IMR-90 (cell line): Measurements from ENCODE around the gene TMEM117. TPM values are rescaled to one million over a fixed set of nuclear protein-coding genes. Genes with fewer than 3 reads are reported as not detected.

Experiments
- ATAC-seq: fragments of 200-7000 bp; cut with Tn5 transposase; 2 replicates; pipeline ENCODE4 v1.9.1; 2020; ENCODE audit warnings: low read depth, mild to moderate bottlenecking, moderate library complexity
- BruUV-seq: library from RNA; stranded (reverse); fragments of 400-500 nt; replicated peaks from 2 replicates; lab custom pipeline; 2021; lab: Mats Ljungman, UMichigan
- CTCF ChIA-PET: fragments of 300-600 bp; formaldehyde crosslinking; extraction: SDS; loops from one replicate; lab custom pipeline; 2021; ENCODE audit warnings: antibody characterized with exemption; lab: Yijun Ruan, JAX
- POLR2A ChIA-PET: fragments of 300-600 bp; sonication (Branson Sonifier 250); formaldehyde crosslinking; loops from one replicate; lab custom pipeline; 2022; ENCODE audit warnings: antibody characterized with exemption; ENCODE audit not compliant: unreplicated experiment; lab: Charles Lee
- DNase-seq: peaks from one replicate; pipeline ENCODE4 v3.0.0; 2013
- H2AFZ ChIP-seq: replicated peaks from 2 replicates; pipeline ENCODE3; 2013; ENCODE audit warnings: low read length, mild to moderate bottlenecking; ENCODE audit not compliant: poor library complexity
- H2AK5ac ChIP-seq: 2 replicates; pipeline ENCODE4 v1.6.1; 2013; ENCODE audit warnings: low read depth, low read length, inconsistent platforms
- H2AK9ac ChIP-seq: replicated peaks from 2 replicates; pipeline ENCODE3; 2013; ENCODE audit warnings: mild to moderate bottlenecking, low read depth, low read length, moderate library complexity; ENCODE audit not compliant: poor library complexity
- H2BK120ac ChIP-seq: 2 replicates; pipeline ENCODE4 v1.6.1; 2013; ENCODE audit warnings: low read depth, low read length, inconsistent platforms
- H2BK15ac ChIP-seq: 3 replicates; pipeline ENCODE4 v1.6.1; 2013; ENCODE audit warnings: low read depth, low read length, inconsistent platforms
- H2BK20ac ChIP-seq: 2 replicates; pipeline ENCODE4 v1.6.1; 2013; ENCODE audit warnings: low read depth, mild to moderate bottlenecking, inconsistent platforms, low read length, moderate library complexity
- H2BK5ac ChIP-seq: 2 replicates; pipeline ENCODE4 v1.6.1; 2013; ENCODE audit warnings: mild to moderate bottlenecking, low read depth, low read length, inconsistent platforms; ENCODE audit not compliant: poor library complexity, severe bottlenecking
- H3K14ac ChIP-seq: replicated peaks from 2 replicates; pipeline ENCODE4 v1.6.1; 2013; ENCODE audit warnings: low read depth, low read length, inconsistent platforms
- H3K18ac ChIP-seq: 2 replicates; pipeline ENCODE4 v1.6.1; 2013; ENCODE audit warnings: low read depth, low read length, control low read depth
- H3K23ac ChIP-seq: 2 replicates; pipeline ENCODE4 v1.6.1; 2013; ENCODE audit warnings: low read depth, low read length, inconsistent platforms
- H3K27ac ChIP-seq: 2 replicates; pipeline ENCODE4 v1.5.1; 2013; ENCODE audit warnings: mild to moderate bottlenecking, control low read depth, low read length; ENCODE audit not compliant: insufficient read depth
- H3K27me3 ChIP-seq: 2 replicates; pipeline ENCODE4 v1.6.1; 2013; ENCODE audit warnings: low read length; ENCODE audit not compliant: control insufficient read depth, insufficient read depth
- H3K36me3 ChIP-seq: 2 replicates; pipeline ENCODE4 v1.6.1; 2013; ENCODE audit warnings: low read length, mixed read lengths; ENCODE audit not compliant: control insufficient read depth, insufficient read depth
- H3K4ac ChIP-seq: 2 replicates; pipeline ENCODE4 v1.6.1; 2013; ENCODE audit warnings: low read depth, low read length, inconsistent platforms
- H3K4me1 ChIP-seq: 2 replicates; pipeline ENCODE4 v1.6.1; 2013; ENCODE audit warnings: low read length, mixed read lengths; ENCODE audit not compliant: control insufficient read depth, insufficient read depth
- H3K4me2 ChIP-seq: 2 replicates; pipeline ENCODE4 v1.6.1; 2013; ENCODE audit warnings: low read depth, mild to moderate bottlenecking, control low read depth, low read length, moderate library complexity
- H3K4me3 ChIP-seq: 2 replicates; pipeline ENCODE4 v1.5.1; 2013; ENCODE audit warnings: low read depth, mild to moderate bottlenecking, control low read depth, low read length, moderate library complexity; ENCODE audit not compliant: insufficient read depth
- H3K56ac ChIP-seq: 2 replicates; pipeline ENCODE4 v1.6.1; 2013; ENCODE audit warnings: low read length, inconsistent platforms; ENCODE audit not compliant: insufficient read depth; ENCODE audit errors: extremely low read depth
- H3K79me1 ChIP-seq, 2 experiments: 2 replicates each; pipeline ENCODE4 v1.6.1; 2013; ENCODE audit warnings: low read length in 2 of 2, inconsistent platforms in 1 of 2, low read depth in 1 of 2
- H3K9ac ChIP-seq: 2 replicates; pipeline ENCODE4 v1.6.1; 2013; ENCODE audit warnings: low read depth, low read length, control low read depth
- H3K9me1 ChIP-seq: 2 replicates; pipeline ENCODE4 v1.6.1; 2013; ENCODE audit warnings: low read length, inconsistent platforms; ENCODE audit not compliant: insufficient read depth
- H3K9me3 ChIP-seq: 2 replicates; pipeline ENCODE4 v1.6.1; 2013; ENCODE audit warnings: low read length; ENCODE audit not compliant: control insufficient read depth, insufficient read depth
- H4K20me1 ChIP-seq: 2 replicates; pipeline ENCODE4 v1.6.1; 2013; ENCODE audit warnings: low read length, inconsistent platforms; ENCODE audit not compliant: insufficient read depth
- H4K5ac ChIP-seq: 2 replicates; pipeline ENCODE4 v1.6.1; 2013; ENCODE audit warnings: mild to moderate bottlenecking, low read depth, low read length, control low read depth
- H4K8ac ChIP-seq, 2 experiments: 2 replicates each; pipeline ENCODE4 v1.6.1; 2013; ENCODE audit warnings: low read depth in 2 of 2, low read length in 2 of 2, control low read depth in 1 of 2, inconsistent platforms in 1 of 2
- H4K91ac ChIP-seq: 2 replicates; pipeline ENCODE4 v1.6.1; 2013; ENCODE audit warnings: low read depth, low read length, inconsistent platforms; ENCODE audit not compliant: insufficient read depth
- CHD1 ChIP-seq: IDR thresholded peaks from 2 replicates; pipeline ENCODE4 v1.6.1; 2012; ENCODE audit warnings: low read depth, low read length, improper control_type of control experiment
- MAFK ChIP-seq: IDR thresholded peaks from 2 replicates; pipeline ENCODE4 v1.6.1; 2012; ENCODE audit warnings: low read depth, low read length, improper control_type of control experiment
- MXI1 ChIP-seq: IDR thresholded peaks from 2 replicates; pipeline ENCODE4 v1.6.1; 2012; ENCODE audit warnings: low read depth, mild to moderate bottlenecking, low read length, moderate library complexity, borderline replicate concordance
- NFE2L2 ChIP-seq: fragments of 150-350 bp; IDR thresholded peaks from 2 replicates; pipeline ENCODE4 v1.6.1; 2016; ENCODE audit warnings: low read depth, mild to moderate bottlenecking, low read length
- RAD21 ChIP-seq: IDR thresholded peaks from 2 replicates; pipeline ENCODE4 v1.6.1; 2012; ENCODE audit warnings: low read length, improper control_type of control experiment
- WGBS, 2 experiments: methylation state at CpG; one replicate each; pipeline versions ENCODE4 v1.1.5 to v1.1.7; 2013; ENCODE audit warnings: missing lambda C conversion rate in 2 of 2; ENCODE audit not compliant: insufficient read length in 1 of 2; ENCODE audit errors: extremely low coverage in 2 of 2; 5-methylcytosine and 5-hydroxymethylcytosine counted together
- dilution Hi-C: fragments of 300-500 bp; cut with HindIII; formaldehyde crosslinking; loops from one replicate; pipeline ENCODE4 v1.14.3; 2018; ENCODE audit warnings: low sequenced_read_pairs; ENCODE audit not compliant: unreplicated experiment
- in situ Hi-C: fragments of 300-500 bp; cut with MboI; formaldehyde crosslinking; loops from 3 replicates; pipeline ENCODE4 v1.14.3; 2019; ENCODE audit warnings: low sequenced_read_pairs, inconsistent platforms, mixed read lengths
- intact Hi-C: fragments of 100-400 bp; cut with micrococcal nuclease; formaldehyde crosslinking; loops from 2 replicates; pipeline ENCODE4 v1.10.0; 2022
- polyA plus RNA-seq, 3 experiments: library from polyadenylated mRNA; depleted of rRNA; stranded (reverse); fragments of >200 nt; gene quantifications; 2 replicates each; pipeline ENCODE4 v1.2.3, GENCODE V29; 2012; ENCODE audit warnings: low replicate concordance in 1 of 3
- total RNA-seq: library from RNA; depleted of rRNA; stranded (reverse); fragments of >200 nt; gene quantifications from 2 replicates; pipeline ENCODE4 v1.2.3, GENCODE V29; 2012
- TF ChIP-seq, protein P1 (sequence below): fragments of 150-350 bp; IDR thresholded peaks from 2 replicates; pipeline ENCODE4 v1.6.1; 2016; ENCODE audit warnings: low read depth, mild to moderate bottlenecking, low read length, moderate library complexity, borderline replicate concordance
- TF ChIP-seq, protein P2 (sequence below): conservative IDR thresholded peaks from 2 replicates; pipeline ENCODE4 v1.5.1; 2012; ENCODE audit warnings: mild to moderate bottlenecking, low read depth, low read length, improper control_type of control experiment

The TMEM117 gene
- total and polyA plus RNA-seq, 2 of the 4 experiments (the other 2 are of a cell fraction) = 8.7 to 21.0 TPM

DNA sequence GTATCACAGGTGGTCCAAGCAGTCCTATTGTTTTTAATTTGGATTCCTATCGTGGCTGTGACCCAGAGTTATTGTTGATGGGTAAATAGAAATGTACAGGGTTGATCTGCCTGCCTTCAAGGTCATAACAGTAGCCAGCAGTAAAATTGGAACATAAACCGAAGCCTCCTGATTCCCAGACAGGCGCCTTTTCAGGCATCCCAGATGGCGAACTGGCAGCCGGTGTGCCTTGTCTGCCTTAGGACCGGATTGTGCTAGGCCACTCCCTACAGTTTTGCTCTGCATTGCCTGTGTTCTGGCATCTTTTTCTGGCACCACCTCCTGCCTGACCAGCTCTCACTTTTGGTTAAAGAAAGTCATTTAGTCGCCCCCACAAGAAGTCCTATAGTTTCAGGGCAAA is 22.2 kb downstream of the TMEM117 start:
- ATAC-seq = no peak
- intact Hi-C loops (no loop called here), in situ Hi-C loops (no loop called here), dilution Hi-C loops (no loop called here)
- TF ChIP-seq MAFK = no peak
- TF ChIP-seq, protein P1, sequence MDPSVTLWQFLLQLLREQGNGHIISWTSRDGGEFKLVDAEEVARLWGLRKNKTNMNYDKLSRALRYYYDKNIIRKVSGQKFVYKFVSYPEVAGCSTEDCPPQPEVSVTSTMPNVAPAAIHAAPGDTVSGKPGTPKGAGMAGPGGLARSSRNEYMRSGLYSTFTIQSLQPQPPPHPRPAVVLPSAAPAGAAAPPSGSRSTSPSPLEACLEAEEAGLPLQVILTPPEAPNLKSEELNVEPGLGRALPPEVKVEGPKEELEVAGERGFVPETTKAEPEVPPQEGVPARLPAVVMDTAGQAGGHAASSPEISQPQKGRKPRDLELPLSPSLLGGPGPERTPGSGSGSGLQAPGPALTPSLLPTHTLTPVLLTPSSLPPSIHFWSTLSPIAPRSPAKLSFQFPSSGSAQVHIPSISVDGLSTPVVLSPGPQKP = no peak
- TF ChIP-seq MXI1 = no peak
- no peak for TF ChIP-seq CHD1
- no peak for TF ChIP-seq NFE2L2
- no peak for TF ChIP-seq RAD21
- TF ChIP-seq, protein P2, sequence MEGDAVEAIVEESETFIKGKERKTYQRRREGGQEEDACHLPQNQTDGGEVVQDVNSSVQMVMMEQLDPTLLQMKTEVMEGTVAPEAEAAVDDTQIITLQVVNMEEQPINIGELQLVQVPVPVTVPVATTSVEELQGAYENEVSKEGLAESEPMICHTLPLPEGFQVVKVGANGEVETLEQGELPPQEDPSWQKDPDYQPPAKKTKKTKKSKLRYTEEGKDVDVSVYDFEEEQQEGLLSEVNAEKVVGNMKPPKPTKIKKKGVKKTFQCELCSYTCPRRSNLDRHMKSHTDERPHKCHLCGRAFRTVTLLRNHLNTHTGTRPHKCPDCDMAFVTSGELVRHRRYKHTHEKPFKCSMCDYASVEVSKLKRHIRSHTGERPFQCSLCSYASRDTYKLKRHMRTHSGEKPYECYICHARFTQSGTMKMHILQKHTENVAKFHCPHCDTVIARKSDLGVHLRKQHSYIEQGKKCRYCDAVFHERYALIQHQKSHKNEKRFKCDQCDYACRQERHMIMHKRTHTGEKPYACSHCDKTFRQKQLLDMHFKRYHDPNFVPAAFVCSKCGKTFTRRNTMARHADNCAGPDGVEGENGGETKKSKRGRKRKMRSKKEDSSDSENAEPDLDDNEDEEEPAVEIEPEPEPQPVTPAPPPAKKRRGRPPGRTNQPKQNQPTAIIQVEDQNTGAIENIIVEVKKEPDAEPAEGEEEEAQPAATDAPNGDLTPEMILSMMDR = no peak
- Histone ChIP-seq H3K56ac (no peak overlapping the region), H2BK5ac (no peak overlapping the region), H3K9me3 (no peaks in the 10 kb centered on the region), H3K4ac (no peak overlapping the region), H4K8ac (no peak overlapping the region), H2AK9ac (no peak overlapping the region), H2AFZ (no peak overlapping the region), H3K9ac (no peak overlapping the region), H4K5ac (no peak overlapping the region), H2BK120ac (no peak overlapping the region), H3K4me3 (no peak overlapping the region), H3K18ac (no peak overlapping the region), H3K27me3 (no peaks in the 10 kb centered on the region), H3K14ac (no peak overlapping the region), H2AK5ac (no peak overlapping the region), H3K4me1 (peaks cover 8% of the 10 kb centered on the region), H3K27ac (no peak overlapping the region), H4K91ac (no peak overlapping the region), H2BK20ac (no peak overlapping the region), H3K23ac (no peak overlapping the region), H3K79me1 (peaks cover 3 to 8% of the 10 kb centered on the region in 2 experiments; a peak in 1 of 4 replicates), H4K20me1 (no peaks in the 10 kb centered on the region), H3K36me3 (no peaks in the 10 kb centered on the region), H2BK15ac (no peak overlapping the region), H3K9me1 (peaks cover 4% of the 10 kb centered on the region; the same call in 1 of the 2 replicates), H3K4me2 (no peak overlapping the region)
- WGBS, 2 experiments = 76% methylated on average over 7 of the region's 7 CpGs; no CpG with 5 or more reads in 1 of the 2 experiments
- CTCF ChIA-PET = interaction anchor here (0.6 kb wide), 1 partner anchor 1764 kb away, joined by 8 read pairs; no protein-coding TSS in a partner anchor
- POLR2A ChIA-PET = no interaction called here
- DNase-seq = no peak
- BruUV-seq = no TSS peak
